Fibroblast of lung (primary cell): ENCODE measurements around the gene MAGI2. TPM values are rescaled to one million over a fixed set of nuclear protein-coding genes. Genes with fewer than 3 reads are reported as not detected.

Source experiments
- DNase-seq, 2 donors: peaks; one replicate each; pipeline versions ENCODE4 v3.0.0 to v3.0.0-alpha.2; 2010; ENCODE audit warnings: low read depth in 2 of 2
- H2AFZ ChIP-seq: 2 replicates; pipeline ENCODE4 v1.5.1; 2012; ENCODE audit warnings: low read length, control low read depth, inconsistent platforms
- H3K27ac ChIP-seq: 2 replicates; pipeline ENCODE4 v1.5.1; 2011; ENCODE audit warnings: low read length, control low read depth; ENCODE audit not compliant: insufficient read depth
- H3K27me3 ChIP-seq: 2 replicates; pipeline ENCODE4 v1.5.1; 2011; ENCODE audit warnings: mild to moderate bottlenecking, low read length; ENCODE audit not compliant: control insufficient read depth, insufficient read depth
- H3K36me3 ChIP-seq: 2 replicates; pipeline ENCODE4 v1.5.1; 2011; ENCODE audit warnings: low read length; ENCODE audit not compliant: control insufficient read depth, insufficient read depth
- H3K4me1 ChIP-seq: 2 replicates; pipeline ENCODE4 v1.5.1; 2011; ENCODE audit warnings: low read length; ENCODE audit not compliant: control insufficient read depth, insufficient read depth; ENCODE audit errors: extremely low read depth
- H3K4me2 ChIP-seq: 2 replicates; pipeline ENCODE4 v1.5.1; 2011; ENCODE audit warnings: low read length, control low read depth; ENCODE audit not compliant: insufficient read depth; ENCODE audit errors: extremely low read depth
- H3K4me3 ChIP-seq, 4 experiments: fragments of 200-600 bp in 1 of 4; sonication (generic) in 1 of 4; replicated peaks in 1 of 4; 2 replicates each; pipeline ENCODE4 v1.5.1; 2011 to 2016; ENCODE audit warnings: low read length in 4 of 4, low read depth in 3 of 4, mild to moderate bottlenecking in 3 of 4, control low read depth in 2 of 4, inconsistent platforms in 1 of 4, mixed read lengths in 1 of 4; ENCODE audit not compliant: insufficient read depth in 1 of 4; ENCODE audit errors: control extremely low read depth in 1 of 4
- H3K79me2 ChIP-seq: 2 replicates; pipeline ENCODE4 v1.5.1; 2012; ENCODE audit warnings: mild to moderate bottlenecking, low read length, inconsistent platforms; ENCODE audit not compliant: control insufficient read depth, insufficient read depth
- H3K9ac ChIP-seq: 2 replicates; pipeline ENCODE4 v1.5.1; 2011; ENCODE audit warnings: mild to moderate bottlenecking, low read length, control low read depth; ENCODE audit not compliant: insufficient read depth
- H3K9me3 ChIP-seq: 2 replicates; pipeline ENCODE4 v1.5.1; 2012; ENCODE audit warnings: low read depth, low read length; ENCODE audit not compliant: control insufficient read depth, insufficient read depth
- H4K20me1 ChIP-seq: 2 replicates; pipeline ENCODE4 v1.5.1; 2011; ENCODE audit warnings: low read length; ENCODE audit not compliant: control insufficient read depth, insufficient read depth; ENCODE audit errors: extremely low read depth
- EZH2 ChIP-seq: IDR thresholded peaks from 2 replicates; pipeline ENCODE4 v1.5.1; 2012; ENCODE audit warnings: low read length, control low read depth, mild to moderate bottlenecking; ENCODE audit errors: missing control alignments
- polyA plus RNA-seq, 2 donors: library from polyadenylated mRNA; depleted of rRNA in 1 of 2; stranded (reverse) in 1 of 2; unstranded in 1 of 2; fragments of >200 nt; gene quantifications; 2 replicates each; pipeline ENCODE4 v1.2.1, GENCODE V29; 2011 to 2012; ENCODE audit warnings: missing spikeins in 1 of 2
- total RNA-seq: library from RNA; depleted of rRNA; stranded (reverse); fragments of >200 nt; gene quantifications from 2 replicates; pipeline ENCODE4 v1.2.1, GENCODE V29; 2014
- TF ChIP-seq, protein P1 (sequence below), 2 donors: IDR thresholded peaks in 1 of 2; conservative IDR thresholded peaks in 1 of 2; 1 replicate in 1 of 2; 2 replicates in 1 of 2; pipeline ENCODE4 v1.5.1; 2011 to 2012; ENCODE audit warnings: low read length in 2 of 2, control low read depth in 1 of 2, inconsistent platforms in 1 of 2, low read depth in 1 of 2, mild to moderate bottlenecking in 1 of 2

Gene MAGI2
- total and polyA plus RNA-seq, 2 donors (not counting 1 experiment from before 2014, with no cell fraction given): 1.8 to 17.0 TPM

DNA sequence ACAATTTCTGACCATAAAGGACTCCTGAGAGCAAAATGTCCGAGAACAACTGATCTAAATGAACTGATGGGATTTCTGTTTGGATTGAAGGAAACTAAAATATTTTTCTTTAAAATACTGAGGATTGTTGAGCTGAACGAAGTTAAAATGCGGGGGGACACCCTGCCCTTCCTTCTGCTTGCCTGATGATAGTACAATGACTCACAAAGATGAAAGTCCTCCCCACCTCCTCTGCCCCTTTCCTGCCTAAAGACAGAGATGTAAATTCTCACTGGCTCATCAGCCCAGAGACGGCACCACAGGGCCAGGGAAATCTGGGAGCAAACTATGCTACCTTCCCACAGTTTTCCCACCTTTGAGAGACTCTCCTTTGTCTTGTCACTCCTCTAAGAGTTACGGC lies 1474.2 kb downstream of the MAGI2 start:
- H3K9ac ChIP-seq: no peak overlapping the region
- H3K79me2 ChIP-seq: no peaks in the 10 kb centered on the region
- H2AFZ ChIP-seq: no peak overlapping the region
- no peaks in the 10 kb centered on the region for H3K27me3 ChIP-seq
- TF ChIP-seq, protein P1, sequence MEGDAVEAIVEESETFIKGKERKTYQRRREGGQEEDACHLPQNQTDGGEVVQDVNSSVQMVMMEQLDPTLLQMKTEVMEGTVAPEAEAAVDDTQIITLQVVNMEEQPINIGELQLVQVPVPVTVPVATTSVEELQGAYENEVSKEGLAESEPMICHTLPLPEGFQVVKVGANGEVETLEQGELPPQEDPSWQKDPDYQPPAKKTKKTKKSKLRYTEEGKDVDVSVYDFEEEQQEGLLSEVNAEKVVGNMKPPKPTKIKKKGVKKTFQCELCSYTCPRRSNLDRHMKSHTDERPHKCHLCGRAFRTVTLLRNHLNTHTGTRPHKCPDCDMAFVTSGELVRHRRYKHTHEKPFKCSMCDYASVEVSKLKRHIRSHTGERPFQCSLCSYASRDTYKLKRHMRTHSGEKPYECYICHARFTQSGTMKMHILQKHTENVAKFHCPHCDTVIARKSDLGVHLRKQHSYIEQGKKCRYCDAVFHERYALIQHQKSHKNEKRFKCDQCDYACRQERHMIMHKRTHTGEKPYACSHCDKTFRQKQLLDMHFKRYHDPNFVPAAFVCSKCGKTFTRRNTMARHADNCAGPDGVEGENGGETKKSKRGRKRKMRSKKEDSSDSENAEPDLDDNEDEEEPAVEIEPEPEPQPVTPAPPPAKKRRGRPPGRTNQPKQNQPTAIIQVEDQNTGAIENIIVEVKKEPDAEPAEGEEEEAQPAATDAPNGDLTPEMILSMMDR (conservative IDR thresholded peaks at IDR 0.05 in 1 of 2, IDR thresholded peaks at IDR 0.05 in 1 of 2; ENCODE audit: low read depth in 1 of 2, low read length in 2 of 2): no peak
- no peak for TF ChIP-seq EZH2
- DNase-seq: peak in 1 of 2 donors; percentile 7
- no peak overlapping the region for H3K4me3 ChIP-seq
- H3K4me1 ChIP-seq: no peaks in the 10 kb centered on the region
- no peaks in the 10 kb centered on the region for H3K9me3 ChIP-seq
- H3K36me3 ChIP-seq: no peaks in the 10 kb centered on the region
- no peaks in the 10 kb centered on the region for H4K20me1 ChIP-seq
- no peak overlapping the region for H3K4me2 ChIP-seq
- H3K27ac ChIP-seq: no peak overlapping the region

GRCh38 chr7:77975672-77976480 lies 1477.6 kb downstream of the MAGI2 start:
- no peaks in the 10 kb centered on the region for H3K4me1 ChIP-seq
- H3K27me3 ChIP-seq: no peaks in the 10 kb centered on the region
- no peaks in the 10 kb centered on the region for H3K9me3 ChIP-seq
- H2AFZ ChIP-seq: no peak overlapping the region
- H3K9ac ChIP-seq: no peak overlapping the region
- no peak for DNase-seq
- no peak overlapping the region for H3K27ac ChIP-seq
- H3K4me2 ChIP-seq: no peak overlapping the region
- no peaks in the 10 kb centered on the region for H3K79me2 ChIP-seq
- H3K36me3 ChIP-seq: no peaks in the 10 kb centered on the region
- no peaks in the 10 kb centered on the region for H4K20me1 ChIP-seq
- no peak overlapping the region for H3K4me3 ChIP-seq
- TF ChIP-seq, protein P1 (conservative IDR thresholded peaks at IDR 0.05 in 1 of 2, IDR thresholded peaks at IDR 0.05 in 1 of 2; ENCODE audit: low read depth in 1 of 2, low read length in 2 of 2): no peak
- TF ChIP-seq EZH2: no peak

GRCh38 chr7:77971726-77972125 lies 1481.7 kb downstream of the MAGI2 start:
- Histone ChIP-seq H3K4me1 (no peaks in the 10 kb centered on the region), H2AFZ (no peak overlapping the region), H3K27me3 (no peaks in the 10 kb centered on the region), H4K20me1 (no peaks in the 10 kb centered on the region), H3K4me3 (no peak overlapping the region), H3K27ac (no peak overlapping the region), H3K79me2 (no peaks in the 10 kb centered on the region), H3K9me3 (no peaks in the 10 kb centered on the region), H3K4me2 (no peak overlapping the region), H3K36me3 (no peaks in the 10 kb centered on the region), H3K9ac (no peak overlapping the region)
- DNase-seq: no peak
- TF ChIP-seq, protein P1 (conservative IDR thresholded peaks at IDR 0.05 in 1 of 2, IDR thresholded peaks at IDR 0.05 in 1 of 2; ENCODE audit: low read depth in 1 of 2, low read length in 2 of 2): no peak
- TF ChIP-seq EZH2: no peak
